Inflammatory macrophage (primary cell): Measurements from ENCODE around the gene SPINDOC.
"Not testable (repeated sequence)": the region's sequence is repeated elsewhere in the genome, so short reads cannot be mapped to it uniquely, and the experiment has no call there.

Source experiments
- DNase-seq, 2 donors: peaks; one replicate each; pipeline ENCODE4 v3.0.0-alpha.2; 2020 to 2022
- total RNA-seq, 18 experiments: gene quantifications; one replicate each; lab custom pipeline; 2026; ENCODE audit warnings: mixed read lengths in 6 of 18, inconsistent platforms in 2 of 18; lab: John Stamatoyannopoulos, UW

The SPINDOC gene, protein sequence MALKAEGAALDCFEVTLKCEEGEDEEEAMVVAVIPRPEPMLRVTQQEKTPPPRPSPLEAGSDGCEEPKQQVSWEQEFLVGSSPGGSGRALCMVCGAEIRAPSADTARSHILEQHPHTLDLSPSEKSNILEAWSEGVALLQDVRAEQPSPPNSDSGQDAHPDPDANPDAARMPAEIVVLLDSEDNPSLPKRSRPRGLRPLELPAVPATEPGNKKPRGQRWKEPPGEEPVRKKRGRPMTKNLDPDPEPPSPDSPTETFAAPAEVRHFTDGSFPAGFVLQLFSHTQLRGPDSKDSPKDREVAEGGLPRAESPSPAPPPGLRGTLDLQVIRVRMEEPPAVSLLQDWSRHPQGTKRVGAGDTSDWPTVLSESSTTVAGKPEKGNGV
- total RNA-seq, result 4.4 to 13.1 (median 7.4) reads per million in 18 experiments

DNA sequence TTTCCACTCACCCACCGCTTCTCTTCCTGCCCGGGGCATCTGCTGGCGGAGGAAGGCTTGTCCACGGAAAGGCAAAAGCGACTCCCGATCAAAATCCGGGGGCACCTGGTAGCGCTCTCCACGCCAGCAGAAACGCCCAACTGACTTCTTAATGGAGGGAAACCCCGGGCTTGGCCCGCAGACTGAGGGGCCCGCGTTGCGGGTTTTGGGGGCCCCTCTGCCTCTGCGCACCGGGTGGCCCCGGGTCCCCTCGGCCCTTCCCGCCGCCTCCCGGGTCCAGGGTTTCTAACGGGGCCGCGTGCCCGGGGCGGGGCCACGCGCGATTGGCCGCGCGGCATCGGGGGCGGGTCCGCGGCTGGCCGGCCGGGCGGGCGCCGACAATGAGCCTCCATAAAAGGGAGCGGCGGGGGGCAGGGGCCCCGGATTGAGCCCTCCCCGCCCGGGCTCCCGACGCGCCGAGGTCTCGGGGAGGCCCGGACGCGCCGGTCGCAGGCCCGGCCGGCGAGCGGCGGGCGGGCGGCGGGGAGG is at the start of gene SPINDOC:
TSS of gene SPINDOC (plus strand) at position 422 of the 528 bp plus-strand sequence. CDS start 231 bp downstream, outside the sequence.
- DNase-seq, result peak; percentile 52 to 70

DNA sequence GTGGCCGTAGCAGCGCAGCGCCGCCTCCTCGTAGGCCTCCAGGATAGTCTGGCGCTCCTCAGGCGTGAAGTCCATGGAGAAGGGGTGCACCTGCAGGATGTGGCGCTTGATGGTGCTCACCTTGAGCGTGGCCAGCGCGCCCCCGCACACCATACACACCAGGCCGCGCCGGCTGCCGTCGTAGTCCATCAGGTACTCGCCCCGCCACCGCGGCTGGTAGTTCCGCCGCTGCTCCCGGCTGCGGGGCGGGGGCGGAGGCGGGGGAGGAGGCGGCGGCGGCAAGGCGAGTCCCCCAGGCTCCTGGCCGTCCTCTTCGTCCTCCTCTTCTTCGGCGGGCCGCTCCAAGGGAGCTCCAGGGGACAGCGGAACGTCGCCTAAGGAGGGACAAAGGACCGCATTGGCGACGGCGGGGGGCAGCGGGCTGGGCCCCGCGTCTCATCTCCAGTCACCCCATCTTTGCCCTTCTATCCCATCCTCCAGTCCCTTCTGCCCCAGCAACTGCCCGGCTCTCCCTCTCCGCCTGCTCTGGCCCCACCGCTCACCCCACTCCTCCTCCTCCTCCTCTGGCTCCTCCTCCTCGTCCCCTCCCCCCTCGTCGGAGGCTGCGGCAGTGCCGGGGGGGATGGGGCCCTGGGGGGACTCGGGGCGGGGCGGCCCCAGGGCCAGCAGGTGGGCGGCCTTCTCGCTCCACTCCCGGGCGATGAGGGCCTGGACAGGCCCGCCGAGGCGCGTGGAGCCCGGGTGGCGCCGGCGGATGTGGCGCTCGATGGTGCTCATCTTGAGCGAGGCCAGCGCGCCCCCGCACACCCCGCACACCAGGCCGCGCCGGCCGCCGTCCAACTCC is 49.5 kb upstream of the SPINDOC start:
- DNase-seq, result no peak

DNA sequence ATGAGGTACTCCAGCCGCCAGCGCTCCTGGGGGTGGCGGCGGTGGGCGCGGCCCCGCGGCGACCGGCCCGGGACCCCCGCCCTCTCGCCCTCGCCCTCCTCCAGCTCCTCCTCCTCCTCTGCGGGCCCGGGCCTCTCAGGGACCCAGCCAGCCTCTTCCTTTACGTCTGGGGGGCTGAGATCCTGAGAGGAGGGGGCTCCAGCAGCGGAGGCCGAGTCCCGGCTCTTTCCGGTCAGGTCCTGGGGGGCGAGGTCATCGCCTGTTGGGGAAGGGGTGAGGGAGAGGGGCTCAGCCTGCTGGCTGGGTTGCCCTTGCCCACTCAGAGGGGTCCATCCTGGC is 48.9 kb upstream of the SPINDOC start:
- DNase-seq, result no peak

DNA sequence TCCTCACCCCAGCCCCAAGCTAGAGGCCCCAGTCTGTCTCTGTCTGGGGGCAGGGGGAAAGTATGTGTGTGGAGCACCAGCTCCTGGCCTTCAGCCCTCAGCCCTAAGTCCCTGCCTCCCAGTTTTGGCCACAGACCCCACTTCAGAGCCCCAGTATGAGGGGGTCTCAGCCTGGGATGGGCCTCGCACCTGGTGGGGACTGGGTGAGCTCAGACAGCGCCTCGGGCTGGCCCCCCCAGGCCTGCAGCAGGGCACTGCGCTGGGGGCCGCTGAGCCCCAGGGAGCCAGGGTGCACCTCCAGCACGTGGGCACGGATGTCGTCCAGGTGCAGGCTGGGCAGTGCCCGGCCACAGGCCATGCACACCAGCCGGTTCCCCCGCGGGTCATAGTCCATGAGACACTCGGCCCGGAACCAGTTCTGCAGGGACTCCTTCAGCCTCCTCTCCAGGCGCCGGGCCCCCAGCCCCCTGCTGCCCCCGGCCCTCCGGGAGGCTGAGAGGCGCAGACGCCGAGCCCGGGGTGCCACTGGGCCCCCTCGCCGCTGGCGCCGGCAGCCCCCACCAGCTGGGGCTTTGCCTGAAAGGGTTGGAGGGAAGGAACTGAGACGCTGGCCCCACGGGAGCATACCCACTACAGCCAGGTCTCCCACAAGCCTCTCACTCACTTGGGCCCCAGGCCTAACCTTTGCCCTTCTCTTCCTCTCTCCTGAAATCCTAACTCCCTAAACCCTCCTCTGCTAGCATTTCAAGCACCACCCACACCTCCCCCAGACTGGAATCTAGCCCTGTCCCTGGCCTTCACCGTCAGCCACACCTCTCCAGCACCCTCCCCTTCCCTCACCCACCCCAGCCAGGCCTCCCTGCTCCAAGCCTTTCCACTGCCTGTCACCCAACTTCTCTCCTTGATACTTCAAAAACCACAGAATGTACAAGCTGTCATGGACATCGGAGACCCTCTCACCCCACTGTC is 48.3 kb upstream of the SPINDOC start:
- no peak for DNase-seq

DNA sequence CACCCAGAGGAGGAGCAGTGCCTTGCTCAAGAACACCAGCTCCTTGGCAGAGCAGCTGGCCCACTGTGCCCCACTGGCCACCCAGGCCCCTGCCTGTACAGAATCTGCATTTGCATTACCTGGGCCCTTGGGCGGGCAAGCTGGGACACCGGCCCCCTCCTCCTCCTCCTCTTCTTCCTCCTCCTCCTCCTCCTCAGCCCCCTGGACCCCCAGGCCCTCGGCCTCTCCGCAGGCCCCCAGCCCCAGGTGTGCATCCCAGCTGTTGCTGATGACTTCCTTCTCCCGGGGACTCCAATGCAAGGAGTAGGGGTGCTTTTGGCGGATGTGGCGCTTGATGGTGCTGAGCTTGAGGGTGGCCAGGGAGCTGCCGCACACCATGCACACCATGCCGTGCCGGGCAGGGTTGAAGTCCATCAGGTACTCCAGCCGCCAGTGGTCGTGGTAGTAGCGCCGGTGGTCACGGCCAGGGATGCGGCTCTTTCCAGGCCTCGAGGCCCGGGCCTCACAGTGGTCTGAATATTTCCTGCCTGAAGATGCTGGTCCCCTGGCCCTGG is 47.5 kb upstream of the SPINDOC start:
- no peak for DNase-seq

DNA sequence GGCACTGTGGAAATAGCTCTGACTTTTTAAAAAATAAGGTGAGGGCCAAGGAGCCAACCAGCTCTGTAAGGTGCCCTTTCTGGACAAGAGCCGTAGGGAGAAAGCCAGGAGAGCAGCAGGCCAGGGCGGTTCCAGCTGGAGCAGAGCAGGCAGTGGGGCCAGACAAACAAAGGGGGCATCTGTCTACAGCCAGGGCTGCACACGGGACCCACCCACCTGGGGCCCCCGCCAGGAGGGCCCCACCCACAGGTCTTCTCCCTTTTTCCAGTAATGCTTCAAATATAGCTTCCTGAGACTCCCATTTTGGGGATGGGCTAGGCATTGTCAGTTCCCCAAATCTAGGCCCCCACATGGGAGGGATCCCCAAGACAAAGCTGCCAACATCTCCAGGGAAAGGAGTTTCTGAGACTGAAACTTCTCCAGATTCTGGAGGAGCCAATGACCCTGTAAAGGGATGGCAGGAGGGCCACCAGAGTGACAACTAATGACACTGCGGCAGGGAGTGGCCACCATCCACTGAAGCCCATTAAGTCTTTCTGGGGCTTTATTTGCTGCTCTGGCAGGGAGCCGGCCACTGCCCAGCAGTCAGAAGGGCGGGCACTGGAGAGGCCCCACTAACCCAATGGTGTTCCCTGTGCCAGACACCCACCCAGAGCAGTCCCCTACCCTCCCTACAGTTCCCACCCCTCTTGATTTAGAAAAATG is 46.6 kb upstream of the SPINDOC start:
- DNase-seq, result no peak

DNA sequence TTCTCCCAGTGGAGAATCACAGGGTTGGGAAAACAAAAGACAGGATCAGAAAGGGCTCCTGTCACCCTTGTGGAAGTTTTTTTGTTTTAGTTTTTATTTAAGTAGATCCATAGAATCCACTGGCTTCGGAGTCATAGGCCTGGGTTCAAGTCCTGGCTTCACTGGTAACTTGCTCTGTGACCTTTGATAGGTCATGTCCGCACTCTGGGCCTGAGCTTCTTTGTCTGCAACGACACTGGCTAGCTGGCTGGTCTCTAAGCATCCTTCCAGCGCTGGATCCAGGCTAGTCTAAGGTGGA is 46.0 kb upstream of the SPINDOC start:
- no peak for DNase-seq

DNA sequence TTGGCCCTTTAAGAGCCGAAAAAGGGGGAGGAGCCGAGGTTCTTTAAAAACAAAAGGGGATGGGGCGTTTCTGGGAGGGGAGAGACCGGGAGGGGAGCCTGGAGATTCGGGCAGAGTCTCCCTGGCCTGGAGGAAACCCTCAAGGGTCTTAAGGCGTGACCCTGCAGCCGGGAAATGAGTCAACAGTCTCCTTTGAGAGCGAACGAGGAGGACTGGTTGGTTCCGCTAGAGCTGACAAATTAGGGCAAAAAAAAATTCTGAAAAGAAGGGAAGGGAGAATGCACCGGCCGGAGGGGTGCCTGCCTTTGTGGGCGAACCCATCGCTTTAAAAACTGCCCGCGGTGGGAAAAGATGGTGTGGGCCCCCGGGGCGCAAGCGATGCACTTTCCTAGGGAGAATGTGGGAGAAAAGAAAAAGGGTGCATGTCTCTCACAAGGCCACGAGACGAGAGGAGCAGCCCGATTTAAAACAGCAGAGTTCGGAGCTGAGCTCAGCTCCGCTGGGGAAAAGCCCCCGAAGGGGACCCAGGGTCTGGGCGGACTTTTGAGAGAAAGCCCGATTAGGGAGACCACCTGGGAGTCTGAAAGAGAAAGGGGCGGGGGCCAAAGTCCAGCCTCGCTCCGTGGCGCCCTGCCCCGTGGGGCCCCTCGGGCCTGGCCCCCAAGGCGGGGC is 45.6 kb upstream of the SPINDOC start:
- peak; percentile 38 to 49 for DNase-seq

DNA sequence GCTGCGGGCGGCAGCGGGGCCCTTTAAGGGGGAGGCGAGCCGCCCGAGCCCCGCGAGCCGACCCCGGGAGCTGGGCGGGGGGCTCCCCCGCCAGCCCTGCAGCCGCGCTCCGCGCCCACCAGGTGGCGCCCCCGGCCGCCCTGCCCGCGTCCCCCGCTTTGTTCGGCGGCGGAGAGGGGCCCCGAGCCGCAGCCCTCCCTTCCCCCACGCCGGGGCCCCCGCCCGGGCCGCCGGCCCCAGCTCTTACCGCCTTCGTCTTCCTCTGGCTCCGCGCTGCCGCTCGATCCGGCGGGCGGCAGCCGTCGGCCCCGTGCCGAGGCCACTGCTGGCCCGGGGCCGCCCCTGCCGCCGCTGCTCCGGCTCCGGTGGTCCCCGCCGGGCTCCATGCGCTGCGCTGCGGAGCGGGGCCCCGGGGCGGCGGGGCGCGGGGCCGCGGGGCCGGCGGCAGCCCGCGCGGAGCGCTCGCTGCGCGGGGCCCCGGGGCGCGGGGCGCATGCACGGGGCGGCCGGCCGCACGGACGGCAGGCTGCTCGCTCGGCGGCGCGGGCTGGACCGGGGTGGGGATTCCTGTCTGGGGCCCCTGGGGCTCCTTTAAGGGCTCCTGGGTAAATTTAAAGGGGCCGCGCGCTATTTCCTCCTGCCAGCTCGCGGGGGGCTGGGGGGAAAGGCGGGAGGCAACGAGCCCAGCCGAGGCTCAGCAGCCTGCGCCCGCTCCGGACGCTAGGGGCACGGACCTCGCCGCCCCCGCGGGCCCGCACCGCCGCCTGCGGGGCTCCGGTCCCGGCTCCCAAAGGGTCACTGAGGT is 44.8 kb upstream of the SPINDOC start, which contains the start of gene ZFTA:
TSS of gene ZFTA (minus strand) at position 539 of the 805 bp plus-strand sequence. CDS start at position 386, 153 bp downstream.
- peak in 1 of 2 donors; percentile 13 for DNase-seq

DNA sequence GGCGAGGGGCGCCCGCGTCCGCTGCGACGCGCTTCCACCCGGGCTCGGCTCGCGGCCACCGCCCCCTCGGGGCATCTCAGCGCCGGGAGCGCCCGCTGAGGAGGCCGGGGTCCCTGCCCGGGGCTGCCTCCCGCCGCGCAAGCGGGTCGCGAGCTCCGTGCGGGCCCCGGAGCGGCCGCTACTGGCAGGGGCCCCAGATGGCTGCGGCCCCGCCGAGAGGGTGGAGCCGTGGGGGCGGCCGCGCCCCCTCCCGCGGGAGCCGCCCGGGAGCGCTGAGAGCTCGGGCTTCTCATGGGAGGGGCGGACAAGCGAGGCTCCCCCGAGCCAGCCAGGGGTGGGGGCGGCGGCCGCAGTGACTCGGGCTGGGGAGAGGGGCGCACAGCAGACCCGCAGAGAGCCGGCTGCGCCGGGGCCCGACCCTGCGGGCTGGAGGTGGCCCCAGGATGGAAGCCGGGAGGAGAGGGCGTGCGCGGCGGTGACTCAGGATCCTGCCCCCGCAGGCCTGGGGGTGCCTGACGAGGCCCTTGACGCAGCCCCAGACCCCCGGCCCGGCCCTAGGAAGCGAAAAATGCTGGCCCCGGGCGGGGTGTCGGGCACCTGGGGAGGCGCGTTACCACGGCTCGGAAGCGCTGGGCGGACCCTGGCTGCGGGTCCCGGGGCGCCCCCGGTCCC is 44.1 kb upstream of the SPINDOC start:
- no peak for DNase-seq

DNA sequence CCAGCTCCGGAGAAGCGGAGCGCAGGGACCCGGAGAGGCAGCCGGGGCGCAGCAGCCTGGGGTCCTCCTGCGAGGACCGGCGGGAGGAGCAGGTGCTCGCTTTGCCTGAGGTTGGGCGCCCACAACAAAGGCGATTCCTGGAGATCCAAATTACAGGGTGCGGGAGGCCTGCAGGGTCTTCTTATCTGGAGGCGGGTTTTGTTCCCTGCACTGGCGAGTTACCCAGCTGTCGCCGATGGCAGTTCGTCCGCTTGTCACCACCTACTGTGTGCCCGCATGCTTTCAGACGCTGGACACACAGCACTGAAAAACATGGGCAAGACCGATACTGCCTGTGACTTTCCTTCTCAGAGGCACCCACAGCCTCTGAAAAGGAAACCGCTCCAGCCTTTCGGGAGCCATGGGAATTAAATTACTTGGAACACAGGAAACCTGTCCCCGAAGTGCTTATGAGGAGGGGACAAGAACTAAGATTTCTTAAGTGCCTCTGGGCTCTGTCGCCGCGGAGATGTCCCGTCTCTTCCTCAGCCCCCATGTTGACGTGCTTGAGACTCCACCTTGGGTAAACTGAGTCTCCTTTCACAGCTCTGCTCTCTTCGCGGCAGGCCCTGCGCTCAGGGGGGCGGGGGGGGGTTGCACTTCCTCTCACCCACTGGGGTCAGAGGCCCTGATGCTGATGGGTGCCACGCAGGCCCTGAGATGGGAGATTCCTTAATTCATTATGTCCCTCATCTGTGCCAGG is 43.4 kb upstream of the SPINDOC start:
- DNase-seq, result no peak

DNA sequence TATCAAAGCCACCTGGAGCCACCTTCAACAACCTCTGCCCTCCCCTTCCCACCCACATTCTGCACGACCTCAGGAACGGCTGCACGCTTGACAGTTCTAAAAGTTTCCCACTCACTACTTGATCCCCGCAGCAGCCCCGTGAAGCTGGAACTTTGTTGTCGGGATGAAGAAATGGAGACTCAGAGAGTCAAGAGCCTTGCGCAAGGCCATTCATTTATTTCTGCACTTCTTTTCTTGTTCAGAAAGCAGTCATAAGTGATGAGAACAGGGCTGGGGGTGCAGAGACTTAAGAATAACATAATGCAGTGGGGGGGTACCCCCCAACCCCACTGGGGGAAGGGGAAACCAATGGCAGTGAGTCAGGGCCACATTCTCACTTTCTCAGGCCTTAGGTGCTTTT is 42.5 kb upstream of the SPINDOC start:
- peak; percentile 34 to 39 for DNase-seq

DNA sequence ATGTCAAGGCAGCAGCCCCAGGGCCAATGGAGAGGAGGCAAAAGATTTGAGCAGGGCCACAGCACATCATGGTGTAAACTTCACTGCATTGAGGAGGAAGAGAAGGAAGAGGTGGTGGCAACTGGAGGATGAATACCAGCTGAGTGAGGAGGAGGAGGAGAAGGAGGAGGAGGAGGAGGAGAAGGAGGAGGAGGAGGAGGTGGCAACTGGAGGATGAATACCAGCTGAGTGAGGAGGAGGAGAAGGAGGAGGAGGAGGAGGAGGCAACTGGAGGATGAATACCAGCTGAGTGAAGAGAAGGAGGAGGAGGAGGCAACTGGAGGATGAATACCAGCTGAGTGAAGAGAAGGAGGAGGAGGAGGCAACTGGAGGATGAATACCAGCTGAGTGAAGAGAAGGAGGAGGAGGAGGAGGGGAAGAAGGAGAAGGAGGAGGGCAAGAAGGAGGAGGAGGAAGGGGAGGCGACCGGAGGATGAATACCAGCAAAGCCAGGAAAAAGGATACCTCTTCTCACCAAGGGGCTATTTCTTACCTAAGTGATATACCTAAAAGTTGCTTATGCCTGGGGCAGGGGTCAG is 41.4 kb upstream of the SPINDOC start:
- DNase-seq, result not testable (repeated sequence)

DNA sequence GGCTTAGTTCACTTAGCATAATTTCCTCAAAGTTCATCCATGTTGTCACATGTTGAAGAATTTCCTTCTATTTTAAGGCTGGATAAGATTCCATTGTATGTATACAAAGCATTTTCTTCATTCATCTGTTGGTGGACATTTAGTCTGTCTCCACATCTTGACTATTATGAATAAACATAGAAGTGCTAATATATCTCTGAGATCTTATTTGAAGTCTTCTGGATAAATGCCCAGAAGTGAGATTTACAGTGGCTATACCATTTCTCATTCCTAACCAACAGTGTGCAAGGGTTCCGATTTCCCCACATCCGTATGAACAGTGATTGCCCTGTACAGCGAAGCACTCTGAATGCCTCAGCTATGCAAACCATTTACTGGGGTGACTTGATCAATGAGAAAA is 38.1 kb upstream of the SPINDOC start:
- DNase-seq, result no peak

DNA sequence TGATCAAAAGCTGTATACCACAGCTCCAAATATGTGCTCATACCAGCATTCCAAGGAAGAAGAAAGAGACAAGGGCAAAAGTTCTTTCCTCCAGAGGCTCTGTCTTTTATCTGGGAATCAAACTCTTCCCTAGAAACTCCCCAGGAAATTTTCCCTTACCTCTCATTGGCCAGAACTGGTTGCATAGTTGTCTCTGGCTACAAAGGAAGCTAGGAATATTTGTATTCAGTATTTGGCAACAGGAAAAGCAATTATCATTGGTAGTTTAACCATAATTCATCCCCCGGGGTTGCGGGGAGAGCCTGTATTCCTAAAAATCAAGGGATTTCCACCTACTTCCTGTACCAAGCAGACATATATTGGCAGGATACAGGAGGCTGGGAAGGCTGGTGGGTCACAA is 34.2 kb upstream of the SPINDOC start:
- no peak for DNase-seq

DNA sequence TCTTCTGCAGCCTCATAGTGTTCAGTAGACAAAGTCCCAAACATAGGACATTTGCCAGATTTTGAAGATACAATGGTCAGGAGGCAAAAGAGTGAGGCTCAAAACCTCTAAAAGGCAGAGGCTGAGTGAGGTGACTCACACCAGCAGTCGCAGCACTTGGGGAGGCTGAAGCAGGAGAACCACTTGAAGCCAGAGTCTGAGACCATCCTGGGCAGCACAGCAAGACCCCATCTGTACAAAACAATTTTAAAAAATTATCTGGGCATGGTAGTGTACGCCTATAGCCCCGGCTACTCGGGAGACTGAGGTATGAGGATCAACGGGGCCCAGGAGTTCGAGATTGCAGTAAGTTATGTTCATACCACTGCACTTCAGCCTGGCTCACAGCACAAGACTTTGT is 30.5 kb upstream of the SPINDOC start:
- no peak for DNase-seq

DNA sequence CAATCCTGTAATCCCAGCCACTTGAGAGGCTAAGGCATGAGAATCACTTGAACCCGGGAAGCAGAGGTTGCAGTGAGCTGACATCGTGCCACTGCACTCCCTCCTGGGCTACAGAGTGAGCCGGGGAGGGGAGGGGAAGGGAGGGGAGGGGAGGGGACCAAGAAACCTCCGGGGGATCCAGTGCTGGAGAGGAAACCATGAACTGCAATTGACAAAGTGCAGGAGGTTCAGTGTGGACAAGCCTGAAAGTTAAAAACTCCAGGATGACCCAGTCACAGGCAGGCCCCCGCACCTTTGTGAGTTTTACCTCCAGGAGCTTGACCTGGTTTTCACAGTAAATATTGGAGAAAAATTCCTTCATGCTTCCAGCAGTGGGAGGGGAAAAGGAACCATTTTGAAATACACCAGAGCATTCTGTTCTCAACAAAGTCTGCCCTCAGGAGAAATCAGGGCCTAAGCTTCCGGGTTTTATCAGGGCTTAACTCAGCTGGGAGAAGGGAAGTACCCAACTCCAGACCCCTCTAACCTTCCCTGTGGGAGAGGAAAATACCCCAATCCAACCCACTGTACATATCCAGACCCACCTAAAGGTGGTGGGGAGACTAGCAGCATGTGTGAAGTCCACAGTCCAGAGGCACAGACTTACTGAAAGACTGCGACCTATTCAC is 29.2 kb upstream of the SPINDOC start:
- DNase-seq, result no peak

DNA sequence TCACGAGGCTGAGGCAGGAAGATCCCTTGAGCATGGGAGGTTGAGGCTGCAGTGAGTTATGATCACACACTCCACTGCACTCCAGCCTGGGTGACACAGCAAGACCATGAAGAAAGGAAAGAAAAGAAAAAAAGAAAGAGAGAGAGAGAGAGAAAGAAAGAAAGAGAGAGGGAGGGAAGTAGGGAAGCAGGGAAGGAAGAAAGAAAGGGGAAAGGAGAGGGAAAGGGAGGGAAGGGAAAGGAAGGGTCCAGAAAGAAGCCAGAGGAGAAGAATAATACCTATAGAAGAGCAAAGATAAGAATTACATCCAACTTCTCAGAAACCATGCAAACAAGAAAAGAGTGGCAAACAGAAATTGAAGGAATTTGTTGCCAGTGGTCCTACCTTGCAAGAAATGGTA is 27.4 kb upstream of the SPINDOC start:
- no peak for DNase-seq
